GM18861 (cell line): Measurements from ENCODE around the gene CLEC4A.
"Not testable (repeated sequence)": the region's sequence is repeated elsewhere in the genome, so short reads cannot be mapped to it uniquely, and the experiment has no call there.

Experiments used
- ATAC-seq: cut with Tn5 transposase; IDR thresholded peaks from one replicate; pipeline ENCODE4 v1.9.1; 2021; ENCODE audit not compliant: unreplicated experiment

The CLEC4A gene

DNA sequence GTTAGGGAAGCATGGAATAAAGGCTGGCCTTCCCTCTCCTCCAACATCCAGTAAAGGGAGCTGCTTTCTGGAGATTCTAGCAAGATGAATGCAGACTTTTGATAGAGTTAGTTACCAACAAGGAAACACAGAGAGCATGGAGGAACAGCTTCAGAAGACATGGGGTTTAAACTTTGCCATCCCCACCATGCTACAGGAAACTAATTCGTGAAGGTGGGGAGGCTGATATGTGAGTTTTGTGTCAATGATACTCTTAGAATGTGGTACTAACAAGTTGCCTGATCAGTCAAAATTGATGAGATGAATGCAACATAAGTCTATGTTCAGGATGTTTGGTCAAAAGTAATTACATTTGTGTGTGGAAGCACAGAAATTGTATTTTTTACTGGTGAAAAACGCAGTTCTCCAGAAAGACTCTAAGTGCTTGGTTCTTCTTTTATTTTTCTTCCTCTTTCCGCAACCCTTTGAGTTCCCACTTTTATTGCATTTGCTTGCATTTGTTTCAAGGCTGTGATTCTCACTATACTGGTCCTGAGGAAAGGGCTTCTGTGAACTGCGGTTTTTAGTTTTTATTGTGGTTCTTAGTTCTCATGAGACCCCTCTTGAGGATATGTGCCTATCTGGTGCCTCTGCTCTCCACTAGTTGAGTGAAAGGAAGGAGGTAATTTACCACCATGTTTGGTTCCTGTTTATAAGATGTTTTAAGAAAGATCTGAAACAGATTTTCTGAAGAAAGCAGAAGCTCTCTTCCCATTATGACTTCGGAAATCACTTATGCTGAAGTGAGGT lies at the start of gene CLEC4A:
CLEC4A (plus strand) TSS at position 494 of the 789 bp plus-strand sequence; CDS start at position 756, 262 bp downstream.
- no peak for ATAC-seq

GRCh38 chr12:8075935-8076334 lies 47.5 kb upstream of the CLEC4A start:
- ATAC-seq: no peak

DNA sequence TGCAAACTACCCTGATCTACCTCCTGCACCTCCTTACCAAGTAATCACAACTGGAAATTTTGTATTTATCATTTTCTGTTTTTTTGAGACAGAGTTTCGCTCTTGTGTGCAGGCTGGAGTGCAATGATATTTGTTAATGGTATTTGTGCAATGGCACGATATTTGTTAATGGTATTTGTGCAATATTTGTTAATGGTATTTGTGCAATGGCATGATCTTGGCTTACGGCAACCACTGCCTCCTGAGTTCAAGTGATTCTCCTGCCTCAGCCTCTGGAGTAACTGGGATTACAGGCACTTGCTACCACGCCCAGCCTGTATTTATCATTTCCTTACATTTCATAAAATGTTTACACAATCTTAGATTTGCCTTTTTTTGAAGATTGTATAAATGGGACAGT lies 47.1 kb upstream of the CLEC4A start:
- no peak for ATAC-seq

DNA sequence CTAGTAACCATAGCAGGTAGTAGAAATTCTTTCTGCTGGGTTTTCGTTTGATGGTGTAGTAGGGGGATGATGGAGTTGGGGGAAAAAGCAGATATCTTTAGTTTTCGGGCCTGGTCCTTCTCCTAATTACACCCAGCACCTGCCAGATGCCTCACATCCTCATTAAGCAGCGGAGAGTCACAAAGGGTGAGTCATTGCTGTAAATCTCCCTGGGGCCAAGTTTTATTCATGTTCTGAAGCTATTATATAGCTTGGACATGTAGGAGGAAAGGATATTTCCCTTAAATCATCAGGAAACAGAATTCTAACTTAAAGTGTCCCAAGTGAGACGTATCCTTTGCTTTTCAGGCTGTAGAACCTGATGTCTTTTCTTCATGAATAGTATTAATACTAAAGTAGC lies 46.2 kb upstream of the CLEC4A start:
- no peak for ATAC-seq

- ATAC-seq: no peak
These were observed 45.0 kb upstream of the CLEC4A start for GRCh38 chr12:8078398-8078797.

GRCh38 chr12:8078916-8079315 lies 44.5 kb upstream of the CLEC4A start:
- ATAC-seq: no peak

DNA sequence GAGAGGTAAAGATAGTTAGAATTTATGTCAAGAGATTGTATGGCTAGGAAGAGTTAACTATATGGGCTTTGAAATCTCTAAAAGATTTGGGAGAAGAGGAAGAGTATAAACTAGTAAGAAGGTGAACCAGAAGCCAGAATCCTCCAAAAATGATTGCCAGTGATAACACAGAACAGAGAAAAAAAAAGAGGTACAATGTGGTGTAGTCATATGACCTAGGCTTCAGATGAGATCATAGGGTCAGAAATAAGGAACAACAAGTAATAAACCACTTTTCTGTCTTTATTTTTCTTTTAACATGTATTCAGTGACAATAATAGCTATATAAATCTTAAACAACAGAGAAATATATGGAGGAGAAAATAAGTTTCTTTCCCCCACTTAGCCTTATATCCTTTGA lies 43.3 kb upstream of the CLEC4A start:
- no peak for ATAC-seq

- ATAC-seq: no peak
These were observed 42.0 kb upstream of the CLEC4A start for GRCh38 chr12:8081251-8081920.

- no peak for ATAC-seq
These were observed 40.7 kb upstream of the CLEC4A start for GRCh38 chr12:8082808-8083100.

- ATAC-seq: not testable (repeated sequence)
These were observed 39.1 kb upstream of the CLEC4A start for GRCh38 chr12:8084351-8084750.

- ATAC-seq: no peak
These were observed 35.8 kb upstream of the CLEC4A start for GRCh38 chr12:8087666-8088065.

DNA sequence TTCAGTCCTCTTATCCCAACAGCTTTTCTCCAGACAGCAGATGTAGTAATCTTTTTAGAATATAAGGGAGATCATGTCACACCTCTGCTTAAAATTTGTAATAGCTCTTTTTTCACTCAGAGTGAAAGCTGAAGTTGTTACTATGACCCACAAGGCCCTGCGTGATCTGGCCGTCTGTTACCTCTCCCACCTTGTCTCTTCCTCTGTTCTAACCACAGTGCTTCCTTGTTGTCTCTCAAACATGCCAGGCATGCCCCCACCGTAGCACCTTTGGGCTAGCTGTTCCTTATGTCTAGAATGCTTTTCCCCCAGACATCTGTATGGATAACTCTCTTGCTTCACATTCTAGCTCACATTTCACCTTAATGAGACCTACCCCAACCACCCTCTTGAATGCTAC lies 34.8 kb upstream of the CLEC4A start:
- no peak for ATAC-seq

GRCh38 chr12:8089277-8089676 lies 34.1 kb upstream of the CLEC4A start:
- not testable (repeated sequence) for ATAC-seq

DNA sequence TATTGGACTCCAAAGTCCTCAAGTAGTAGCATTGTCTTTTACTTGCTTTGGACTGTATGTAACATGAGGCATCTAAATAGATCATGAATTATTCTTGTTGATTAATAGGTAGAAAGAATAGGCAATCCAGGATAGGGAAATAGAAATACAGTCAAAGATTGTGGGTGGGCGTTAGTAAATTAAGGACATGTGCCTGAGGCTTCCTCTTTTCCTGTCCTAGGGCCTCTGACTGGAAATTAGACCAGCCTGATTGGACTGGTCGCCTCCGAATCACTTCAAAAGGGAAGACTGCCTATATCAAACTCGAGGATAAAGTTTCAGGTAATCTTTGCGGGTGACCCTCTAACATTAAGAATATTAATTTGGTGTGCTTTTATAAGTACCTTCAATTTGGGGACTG lies 33.7 kb upstream of the CLEC4A start:
- ATAC-seq: no peak

DNA sequence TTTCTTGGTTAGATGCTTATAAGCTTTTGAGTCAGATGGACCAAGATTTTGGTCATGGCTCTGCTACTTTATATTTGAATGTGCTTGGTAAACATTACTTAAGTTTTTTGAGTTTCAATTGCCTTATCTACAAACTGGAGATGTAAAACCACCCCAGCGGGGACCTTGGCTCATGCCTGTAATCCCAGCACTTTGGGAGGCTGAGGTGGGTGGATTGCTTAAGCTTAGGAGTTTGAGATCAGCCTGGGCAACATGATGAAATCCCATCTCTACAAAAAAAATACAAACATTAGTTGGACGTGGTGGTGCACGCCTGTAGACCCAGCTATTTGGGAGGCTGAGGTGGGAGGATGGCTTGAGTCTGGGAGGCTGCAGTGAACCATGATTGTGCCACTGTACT lies 30.1 kb upstream of the CLEC4A start:
- ATAC-seq: no peak

DNA sequence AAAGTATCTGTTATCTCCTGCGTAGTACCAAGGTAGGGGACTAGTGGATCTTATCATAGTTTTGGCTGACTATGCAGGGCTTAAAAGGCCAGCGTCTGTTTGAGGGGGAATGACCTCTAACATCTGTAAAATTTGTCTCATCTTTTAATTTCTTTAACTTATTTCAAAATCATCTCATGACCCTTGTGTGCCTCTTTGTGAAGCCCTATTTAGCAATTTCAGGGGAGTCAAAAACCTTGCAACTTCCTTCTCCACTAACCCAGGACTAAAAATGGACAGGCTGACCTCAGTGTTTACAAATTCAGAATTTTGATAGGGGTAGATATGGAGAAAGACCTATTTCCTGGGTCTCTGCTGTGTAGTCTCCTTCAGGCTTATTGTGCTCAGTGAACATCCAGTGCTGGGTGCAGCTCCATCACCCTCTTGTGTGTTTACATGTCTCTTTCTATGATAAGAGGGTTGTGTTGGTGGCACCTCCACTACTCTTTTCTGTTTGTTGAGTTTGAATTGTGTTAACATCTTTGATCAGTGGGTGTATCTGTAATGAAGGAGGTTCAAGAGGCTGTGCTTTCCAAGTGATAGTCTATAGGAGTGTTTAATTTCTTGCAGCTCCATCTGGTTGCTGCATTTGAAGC lies 27.0 kb upstream of the CLEC4A start:
- no peak for ATAC-seq

- ATAC-seq: no peak
These were observed 24.2 kb upstream of the CLEC4A start for GRCh38 chr12:8099235-8099634.

DNA sequence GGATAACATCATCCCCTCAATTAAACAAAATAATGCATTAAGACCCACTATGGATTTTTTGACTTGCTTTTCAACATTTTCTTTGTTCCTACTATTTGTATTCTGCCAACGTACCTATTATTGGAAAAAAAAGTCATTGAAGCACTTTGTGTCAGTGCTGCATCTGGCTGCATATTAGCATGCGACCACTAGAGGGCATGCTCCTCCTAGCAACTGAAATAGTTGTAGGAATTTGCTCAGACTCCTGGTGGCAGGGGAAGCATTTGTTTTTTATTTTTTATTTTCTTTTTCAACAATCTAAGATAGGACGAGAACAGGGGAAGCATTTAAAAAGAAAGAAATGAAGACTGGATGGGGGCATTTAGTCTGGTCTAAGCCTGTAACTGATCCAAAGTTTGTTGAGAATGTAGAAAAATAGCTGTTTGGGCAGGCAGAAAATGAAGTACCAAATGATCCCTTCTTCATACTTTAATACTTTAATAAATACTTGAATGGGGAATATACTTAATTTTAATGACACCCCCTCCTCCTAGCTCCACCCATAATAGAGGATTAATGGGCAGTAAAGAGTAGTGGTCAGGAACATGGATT lies 14.5 kb upstream of the CLEC4A start:
- ATAC-seq: no peak

DNA sequence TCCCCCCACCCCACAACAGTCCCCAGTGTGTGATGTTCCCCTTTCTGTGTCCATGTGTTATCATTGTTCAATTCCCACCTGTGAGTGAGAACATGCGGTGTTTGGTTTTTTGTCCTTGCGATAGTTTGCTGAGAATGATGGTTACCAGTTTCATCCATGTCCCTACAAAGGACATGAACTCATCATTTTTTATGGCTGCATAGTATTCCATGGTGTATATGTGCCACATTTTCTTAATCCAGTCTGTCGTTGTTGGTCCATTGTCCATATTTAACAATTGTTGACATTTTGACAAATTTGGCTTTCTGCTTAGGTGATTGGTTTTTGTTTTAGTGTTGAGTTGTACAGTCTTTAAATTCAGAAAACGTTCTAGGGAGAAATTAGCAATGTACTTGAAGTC lies 10.3 kb upstream of the CLEC4A start:
- ATAC-seq: not testable (repeated sequence)

DNA sequence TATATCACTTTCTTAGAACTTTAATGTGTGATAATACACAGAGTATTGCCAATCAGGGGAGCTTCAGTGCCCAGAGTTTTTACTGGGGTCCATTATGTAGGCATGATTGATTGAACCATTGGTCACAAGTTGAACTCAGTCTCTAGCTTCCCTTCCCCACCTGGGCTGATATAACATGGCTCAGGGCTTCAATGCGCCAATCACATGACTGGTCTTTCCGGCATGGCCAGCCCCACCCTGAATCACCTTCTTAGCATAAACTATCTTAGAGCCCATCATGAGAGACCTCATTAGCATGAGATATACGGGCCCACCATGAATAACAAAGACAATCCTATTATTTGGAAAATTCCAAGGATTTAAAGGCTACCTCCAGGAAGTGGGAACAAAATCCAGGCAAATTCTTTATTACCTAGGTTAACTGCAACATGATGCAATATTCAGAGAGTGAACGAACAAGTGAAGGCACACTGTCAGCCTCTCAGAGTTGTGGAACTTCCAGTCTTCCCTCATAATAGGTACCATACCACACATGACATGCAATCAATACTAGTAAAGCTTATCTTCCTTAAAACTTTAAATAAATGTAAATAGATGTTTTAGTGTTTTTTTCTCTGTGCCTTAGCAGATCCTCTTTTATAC lies 3.2 kb upstream of the CLEC4A start:
- no peak for ATAC-seq

GRCh38 chr12:8127138-8127537 lies 3.7 kb downstream of the CLEC4A start:
- no peak for ATAC-seq
